Measurements from ENCODE around the gene PRR23E.

PRR23E gene

DNA sequence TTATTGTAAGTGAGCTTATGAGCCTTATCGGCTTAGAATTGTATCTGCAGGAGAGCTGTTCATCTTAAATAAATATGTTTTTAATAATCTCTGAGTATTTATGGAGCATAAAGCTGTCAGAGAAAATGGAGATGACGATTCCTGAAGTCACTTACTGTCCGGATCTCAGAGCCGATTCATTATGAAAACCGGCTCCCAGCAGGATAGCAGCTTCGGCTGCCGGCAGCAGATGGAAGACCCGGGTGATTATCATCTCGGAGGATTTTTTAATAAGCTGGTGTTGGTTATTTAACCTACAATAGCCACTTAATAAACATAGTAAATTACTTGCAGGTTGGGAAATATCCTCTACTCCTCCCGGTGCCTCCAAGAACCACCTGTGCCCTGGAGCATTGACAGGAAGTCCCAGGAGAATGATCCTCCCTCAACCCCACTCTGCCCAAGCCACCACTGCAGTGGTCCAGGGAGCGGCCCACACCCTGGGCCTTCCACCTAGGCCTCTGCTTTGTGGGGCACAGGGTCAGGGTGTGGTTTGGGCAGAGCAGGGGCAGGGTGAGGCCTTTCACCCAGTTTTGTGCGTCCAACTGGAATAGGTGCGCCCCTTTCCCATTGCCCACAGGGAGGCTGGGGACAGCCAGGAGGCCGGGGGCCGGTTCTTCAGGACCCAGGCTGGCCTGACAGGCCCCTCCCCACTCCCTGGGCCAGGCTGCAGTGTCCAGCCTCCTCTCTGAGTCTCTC lies 42.2 kb upstream of the PRR23E start:
- H3K4me3 ChIP-seq (ENCODE audit: low read depth, low read length) = no peak overlapping the region
- TF ChIP-seq, protein P1, sequence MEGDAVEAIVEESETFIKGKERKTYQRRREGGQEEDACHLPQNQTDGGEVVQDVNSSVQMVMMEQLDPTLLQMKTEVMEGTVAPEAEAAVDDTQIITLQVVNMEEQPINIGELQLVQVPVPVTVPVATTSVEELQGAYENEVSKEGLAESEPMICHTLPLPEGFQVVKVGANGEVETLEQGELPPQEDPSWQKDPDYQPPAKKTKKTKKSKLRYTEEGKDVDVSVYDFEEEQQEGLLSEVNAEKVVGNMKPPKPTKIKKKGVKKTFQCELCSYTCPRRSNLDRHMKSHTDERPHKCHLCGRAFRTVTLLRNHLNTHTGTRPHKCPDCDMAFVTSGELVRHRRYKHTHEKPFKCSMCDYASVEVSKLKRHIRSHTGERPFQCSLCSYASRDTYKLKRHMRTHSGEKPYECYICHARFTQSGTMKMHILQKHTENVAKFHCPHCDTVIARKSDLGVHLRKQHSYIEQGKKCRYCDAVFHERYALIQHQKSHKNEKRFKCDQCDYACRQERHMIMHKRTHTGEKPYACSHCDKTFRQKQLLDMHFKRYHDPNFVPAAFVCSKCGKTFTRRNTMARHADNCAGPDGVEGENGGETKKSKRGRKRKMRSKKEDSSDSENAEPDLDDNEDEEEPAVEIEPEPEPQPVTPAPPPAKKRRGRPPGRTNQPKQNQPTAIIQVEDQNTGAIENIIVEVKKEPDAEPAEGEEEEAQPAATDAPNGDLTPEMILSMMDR (IDR thresholded peaks at IDR 0.05; ENCODE audit: low read depth, low read length) = no peak

DNA sequence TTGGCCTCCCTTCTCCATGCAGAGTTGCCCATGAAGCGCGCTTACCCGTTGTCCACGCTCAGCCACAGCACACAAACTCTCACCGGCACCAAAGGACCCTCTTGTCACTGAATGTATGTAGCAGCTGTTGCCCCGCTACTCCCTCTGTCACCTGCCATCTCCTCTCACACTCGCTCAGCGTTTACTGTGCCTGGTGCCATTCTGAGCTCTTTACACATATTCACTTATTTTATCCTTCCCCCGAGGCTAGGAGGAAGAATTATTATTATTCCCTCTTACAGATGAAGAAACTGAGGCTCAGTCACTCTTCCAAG lies 41.7 kb upstream of the PRR23E start:
- TF ChIP-seq, protein P1 (IDR thresholded peaks at IDR 0.05; ENCODE audit: low read depth, low read length) = no peak
- H3K4me3 ChIP-seq (ENCODE audit: low read depth, low read length) = no peak overlapping the region

DNA sequence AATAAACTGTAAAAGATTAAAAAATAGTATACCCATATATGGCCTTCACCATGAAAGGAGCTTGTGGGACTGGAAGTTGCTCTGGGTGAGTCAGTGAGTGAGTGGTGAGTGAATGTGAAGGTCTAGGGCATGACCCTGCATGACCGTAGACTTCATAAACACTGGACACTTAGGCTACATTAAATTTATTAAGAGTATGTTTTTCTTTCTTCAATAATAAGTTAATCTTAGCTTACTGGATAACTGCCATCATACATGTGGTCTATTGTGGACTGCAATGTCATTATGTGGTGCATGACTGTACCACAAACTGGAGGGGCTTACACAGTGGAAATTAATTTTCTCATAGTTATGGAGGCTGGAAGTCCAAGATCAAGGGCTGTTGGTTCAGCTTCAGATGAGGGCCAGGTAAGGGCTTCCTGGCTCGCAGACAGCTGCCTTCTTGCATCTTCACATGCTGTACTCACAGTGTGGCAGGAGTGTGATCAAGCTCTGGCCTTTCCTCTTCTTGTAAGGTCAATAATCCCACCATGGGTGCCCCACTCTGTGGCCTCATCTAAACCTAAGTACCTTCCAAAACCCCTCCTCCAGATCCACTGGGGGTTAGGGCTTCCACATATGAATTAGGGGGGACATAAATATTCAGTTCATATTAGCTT lies 40.8 kb upstream of the PRR23E start:
- H3K4me3 ChIP-seq (ENCODE audit: low read depth, low read length) = no peak overlapping the region
- TF ChIP-seq, protein P1 (IDR thresholded peaks at IDR 0.05; ENCODE audit: low read depth, low read length) = no peak

DNA sequence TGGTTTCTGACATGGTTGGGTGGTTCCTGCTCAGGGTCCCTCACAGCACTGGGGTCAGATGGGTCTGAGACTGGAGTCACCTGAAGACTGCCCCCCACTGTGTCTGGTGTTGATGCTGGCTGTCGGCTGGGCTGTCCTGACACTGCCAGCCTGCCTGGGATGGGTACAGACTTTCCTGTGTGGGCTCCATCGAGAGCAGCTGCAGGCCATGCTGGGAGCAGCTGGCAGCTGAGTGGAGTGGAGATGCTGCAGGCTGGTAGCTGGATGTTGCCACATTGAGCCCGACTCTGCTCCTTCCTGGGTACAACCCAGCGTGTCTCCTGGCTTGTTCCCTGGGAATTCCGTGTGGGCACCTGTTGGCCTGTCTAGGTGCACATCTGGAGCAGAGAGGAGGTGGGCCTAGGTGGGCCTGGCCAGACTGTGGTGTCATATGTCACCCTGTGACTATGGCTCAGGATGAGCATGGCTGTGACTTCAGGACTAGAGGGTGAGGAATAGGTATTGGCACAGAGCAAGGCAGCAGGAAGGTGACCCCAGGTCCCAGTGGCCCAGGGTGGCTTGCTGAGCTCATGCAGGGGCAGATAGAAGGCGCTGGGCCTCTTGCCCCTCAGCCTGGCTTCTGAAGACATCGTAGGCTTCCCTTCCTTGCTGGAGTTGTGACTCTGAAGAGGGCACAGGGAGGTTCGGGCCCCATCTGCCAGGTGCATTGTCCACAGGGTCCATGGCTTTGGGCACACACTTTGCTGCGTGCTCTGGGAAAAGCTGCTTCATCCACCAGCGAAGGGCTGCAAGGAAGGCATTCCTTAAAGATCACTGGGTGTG lies 40.0 kb upstream of the PRR23E start:
- H3K4me3 ChIP-seq (ENCODE audit: low read depth, low read length) = no peak overlapping the region
- TF ChIP-seq, protein P1 (IDR thresholded peaks at IDR 0.05; ENCODE audit: low read depth, low read length) = no peak

DNA sequence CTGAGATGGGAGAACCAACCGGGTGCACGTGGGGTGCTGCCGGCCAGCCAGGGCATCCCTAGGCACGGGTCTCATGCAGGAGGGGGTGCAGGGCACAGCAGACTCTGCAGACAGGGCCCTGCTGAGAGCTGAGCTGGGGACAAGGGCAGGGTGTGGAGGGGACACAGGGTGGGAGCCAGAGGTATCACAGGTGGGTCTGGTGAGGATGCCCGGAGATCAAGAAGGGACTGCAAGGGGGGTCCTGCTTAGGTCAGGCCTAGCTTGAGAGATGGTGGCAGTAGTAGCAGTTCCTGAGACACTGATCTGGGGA lies 39.5 kb upstream of the PRR23E start:
- no peak overlapping the region for H3K4me3 ChIP-seq (ENCODE audit: low read depth, low read length)
- TF ChIP-seq, protein P1 (IDR thresholded peaks at IDR 0.05; ENCODE audit: low read depth, low read length) = no peak

DNA sequence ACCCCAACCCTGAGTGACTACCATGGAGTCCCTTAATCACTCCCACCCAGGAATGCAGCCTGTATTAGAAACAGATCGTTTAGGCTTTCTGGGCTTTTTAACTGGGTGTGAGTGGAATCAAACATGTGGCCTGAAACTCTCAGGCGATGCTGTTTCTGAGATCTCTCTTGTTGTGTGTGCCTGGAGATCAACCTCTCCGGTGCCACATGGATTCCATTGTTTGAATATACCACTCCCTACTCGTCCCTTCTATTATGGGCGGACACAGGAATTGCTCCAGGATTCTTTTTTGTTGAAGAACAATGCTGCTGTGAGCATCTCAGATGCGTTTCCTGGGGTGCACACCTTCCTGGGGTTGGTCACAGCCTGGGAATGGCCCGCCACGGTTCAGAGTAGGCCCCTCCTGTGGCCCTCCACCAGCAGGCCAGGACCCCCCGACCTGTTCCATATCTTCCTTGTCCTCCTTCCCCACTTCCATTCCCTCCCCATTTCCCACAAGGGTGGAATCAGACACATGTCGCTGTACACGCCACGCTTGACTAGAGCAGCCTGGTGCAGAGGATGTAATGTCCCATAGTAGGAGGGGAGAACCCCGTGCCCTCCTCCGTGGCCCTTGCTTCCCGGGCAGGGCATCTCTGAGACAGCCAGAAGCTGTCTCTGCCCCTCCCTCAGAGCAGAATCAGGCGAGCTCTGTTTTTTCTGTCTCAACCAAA lies 36.4 kb upstream of the PRR23E start:
- TF ChIP-seq, protein P1 (IDR thresholded peaks at IDR 0.05; ENCODE audit: low read depth, low read length) = no peak
- H3K4me3 ChIP-seq (ENCODE audit: low read depth, low read length) = no peak overlapping the region

All from WI38 (cell line).